Measurements from ENCODE around the gene LYAR. TPM values are rescaled to one million over a fixed set of nuclear protein-coding genes. Genes with fewer than 3 reads are reported as not detected.

LYAR gene
- total and polyA plus RNA-seq, 2 of the 13 experiments (the other 11 are each of a cell fraction or from before 2014, with no cell fraction given): 7.8 to 94.2 TPM

DNA sequence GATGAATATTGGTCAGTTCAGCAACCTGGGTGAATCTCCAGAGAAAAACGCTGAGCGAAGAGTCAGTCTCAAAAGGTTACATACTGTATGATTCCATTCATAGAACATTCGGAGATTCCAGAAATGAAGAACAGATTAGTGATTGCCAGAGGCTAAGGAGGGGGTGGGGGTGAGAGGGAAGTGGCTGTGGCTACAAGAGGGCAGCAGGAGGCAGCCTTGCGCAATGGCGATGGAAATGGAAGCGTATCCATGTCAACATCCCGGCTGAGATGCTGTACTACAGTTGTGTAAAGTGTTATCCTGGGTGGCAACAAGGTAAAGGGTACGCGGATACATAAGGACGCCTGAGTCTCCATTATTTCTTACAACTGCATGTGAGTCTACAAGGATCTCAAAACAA is 18.0 kb downstream of the LYAR start (continued):
- TF ChIP-seq, protein P1, sequence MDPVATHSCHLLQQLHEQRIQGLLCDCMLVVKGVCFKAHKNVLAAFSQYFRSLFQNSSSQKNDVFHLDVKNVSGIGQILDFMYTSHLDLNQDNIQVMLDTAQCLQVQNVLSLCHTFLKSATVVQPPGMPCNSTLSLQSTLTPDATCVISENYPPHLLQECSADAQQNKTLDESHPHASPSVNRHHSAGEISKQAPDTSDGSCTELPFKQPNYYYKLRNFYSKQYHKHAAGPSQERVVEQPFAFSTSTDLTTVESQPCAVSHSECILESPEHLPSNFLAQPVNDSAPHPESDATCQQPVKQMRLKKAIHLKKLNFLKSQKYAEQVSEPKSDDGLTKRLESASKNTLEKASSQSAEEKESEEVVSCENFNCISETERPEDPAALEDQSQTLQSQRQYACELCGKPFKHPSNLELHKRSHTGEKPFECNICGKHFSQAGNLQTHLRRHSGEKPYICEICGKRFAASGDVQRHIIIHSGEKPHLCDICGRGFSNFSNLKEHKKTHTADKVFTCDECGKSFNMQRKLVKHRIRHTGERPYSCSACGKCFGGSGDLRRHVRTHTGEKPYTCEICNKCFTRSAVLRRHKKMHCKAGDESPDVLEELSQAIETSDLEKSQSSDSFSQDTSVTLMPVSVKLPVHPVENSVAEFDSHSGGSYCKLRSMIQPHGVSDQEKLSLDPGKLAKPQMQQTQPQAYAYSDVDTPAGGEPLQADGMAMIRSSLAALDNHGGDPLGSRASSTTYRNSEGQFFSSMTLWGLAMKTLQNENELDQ (CRISPR knock-in tag; IDR thresholded peaks at IDR 0.05; ENCODE audit: borderline replicate concordance): no peak
- TF ChIP-seq FIP1L1 (IDR thresholded peaks at IDR 0.05; ENCODE audit: borderline replicate concordance, insufficient read depth, low read depth, low read length) (no peak), POGZ (CRISPR knock-in tag; IDR thresholded peaks at IDR 0.05) (no peak), SKI (IDR thresholded peaks at IDR 0.05; ENCODE audit: partially characterized antibody) (no peak), MAFG (CRISPR knock-in tag; IDR thresholded peaks at IDR 0.05) (no peak), MEIS1 (CRISPR knock-in tag; IDR thresholded peaks at IDR 0.05; ENCODE audit: borderline replicate concordance) (no peak), RELA (CRISPR knock-in tag; IDR thresholded peaks at IDR 0.05) (no peak), SUZ12 (IDR thresholded peaks at IDR 0.05; ENCODE audit: low read depth, low read length) (no peak), NR2C2 (CRISPR knock-in tag; IDR thresholded peaks at IDR 0.05; ENCODE audit: borderline replicate concordance) (no peak), CEBPG (CRISPR knock-in tag; IDR thresholded peaks at IDR 0.05) (peak; percentile 57), KDM5A (IDR thresholded peaks at IDR 0.05; ENCODE audit: borderline replicate concordance, low read length) (no peak), ZNF777 (CRISPR knock-in tag; IDR thresholded peaks at IDR 0.05) (no peak), GFI1 (CRISPR knock-in tag; IDR thresholded peaks at IDR 0.05; ENCODE audit: borderline replicate concordance) (no peak)
- TF ChIP-seq, protein P2, sequence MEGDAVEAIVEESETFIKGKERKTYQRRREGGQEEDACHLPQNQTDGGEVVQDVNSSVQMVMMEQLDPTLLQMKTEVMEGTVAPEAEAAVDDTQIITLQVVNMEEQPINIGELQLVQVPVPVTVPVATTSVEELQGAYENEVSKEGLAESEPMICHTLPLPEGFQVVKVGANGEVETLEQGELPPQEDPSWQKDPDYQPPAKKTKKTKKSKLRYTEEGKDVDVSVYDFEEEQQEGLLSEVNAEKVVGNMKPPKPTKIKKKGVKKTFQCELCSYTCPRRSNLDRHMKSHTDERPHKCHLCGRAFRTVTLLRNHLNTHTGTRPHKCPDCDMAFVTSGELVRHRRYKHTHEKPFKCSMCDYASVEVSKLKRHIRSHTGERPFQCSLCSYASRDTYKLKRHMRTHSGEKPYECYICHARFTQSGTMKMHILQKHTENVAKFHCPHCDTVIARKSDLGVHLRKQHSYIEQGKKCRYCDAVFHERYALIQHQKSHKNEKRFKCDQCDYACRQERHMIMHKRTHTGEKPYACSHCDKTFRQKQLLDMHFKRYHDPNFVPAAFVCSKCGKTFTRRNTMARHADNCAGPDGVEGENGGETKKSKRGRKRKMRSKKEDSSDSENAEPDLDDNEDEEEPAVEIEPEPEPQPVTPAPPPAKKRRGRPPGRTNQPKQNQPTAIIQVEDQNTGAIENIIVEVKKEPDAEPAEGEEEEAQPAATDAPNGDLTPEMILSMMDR (CRISPR knock-in tag; IDR thresholded peaks at IDR 0.05): peak; percentile 37
- TF ChIP-seq, protein P3, sequence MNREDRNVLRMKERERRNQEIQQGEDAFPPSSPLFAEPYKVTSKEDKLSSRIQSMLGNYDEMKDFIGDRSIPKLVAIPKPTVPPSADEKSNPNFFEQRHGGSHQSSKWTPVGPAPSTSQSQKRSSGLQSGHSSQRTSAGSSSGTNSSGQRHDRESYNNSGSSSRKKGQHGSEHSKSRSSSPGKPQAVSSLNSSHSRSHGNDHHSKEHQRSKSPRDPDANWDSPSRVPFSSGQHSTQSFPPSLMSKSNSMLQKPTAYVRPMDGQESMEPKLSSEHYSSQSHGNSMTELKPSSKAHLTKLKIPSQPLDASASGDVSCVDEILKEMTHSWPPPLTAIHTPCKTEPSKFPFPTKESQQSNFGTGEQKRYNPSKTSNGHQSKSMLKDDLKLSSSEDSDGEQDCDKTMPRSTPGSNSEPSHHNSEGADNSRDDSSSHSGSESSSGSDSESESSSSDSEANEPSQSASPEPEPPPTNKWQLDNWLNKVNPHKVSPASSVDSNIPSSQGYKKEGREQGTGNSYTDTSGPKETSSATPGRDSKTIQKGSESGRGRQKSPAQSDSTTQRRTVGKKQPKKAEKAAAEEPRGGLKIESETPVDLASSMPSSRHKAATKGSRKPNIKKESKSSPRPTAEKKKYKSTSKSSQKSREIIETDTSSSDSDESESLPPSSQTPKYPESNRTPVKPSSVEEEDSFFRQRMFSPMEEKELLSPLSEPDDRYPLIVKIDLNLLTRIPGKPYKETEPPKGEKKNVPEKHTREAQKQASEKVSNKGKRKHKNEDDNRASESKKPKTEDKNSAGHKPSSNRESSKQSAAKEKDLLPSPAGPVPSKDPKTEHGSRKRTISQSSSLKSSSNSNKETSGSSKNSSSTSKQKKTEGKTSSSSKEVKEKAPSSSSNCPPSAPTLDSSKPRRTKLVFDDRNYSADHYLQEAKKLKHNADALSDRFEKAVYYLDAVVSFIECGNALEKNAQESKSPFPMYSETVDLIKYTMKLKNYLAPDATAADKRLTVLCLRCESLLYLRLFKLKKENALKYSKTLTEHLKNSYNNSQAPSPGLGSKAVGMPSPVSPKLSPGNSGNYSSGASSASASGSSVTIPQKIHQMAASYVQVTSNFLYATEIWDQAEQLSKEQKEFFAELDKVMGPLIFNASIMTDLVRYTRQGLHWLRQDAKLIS (CRISPR knock-in tag; IDR thresholded peaks at IDR 0.05): no peak
- TF ChIP-seq, protein P4, sequence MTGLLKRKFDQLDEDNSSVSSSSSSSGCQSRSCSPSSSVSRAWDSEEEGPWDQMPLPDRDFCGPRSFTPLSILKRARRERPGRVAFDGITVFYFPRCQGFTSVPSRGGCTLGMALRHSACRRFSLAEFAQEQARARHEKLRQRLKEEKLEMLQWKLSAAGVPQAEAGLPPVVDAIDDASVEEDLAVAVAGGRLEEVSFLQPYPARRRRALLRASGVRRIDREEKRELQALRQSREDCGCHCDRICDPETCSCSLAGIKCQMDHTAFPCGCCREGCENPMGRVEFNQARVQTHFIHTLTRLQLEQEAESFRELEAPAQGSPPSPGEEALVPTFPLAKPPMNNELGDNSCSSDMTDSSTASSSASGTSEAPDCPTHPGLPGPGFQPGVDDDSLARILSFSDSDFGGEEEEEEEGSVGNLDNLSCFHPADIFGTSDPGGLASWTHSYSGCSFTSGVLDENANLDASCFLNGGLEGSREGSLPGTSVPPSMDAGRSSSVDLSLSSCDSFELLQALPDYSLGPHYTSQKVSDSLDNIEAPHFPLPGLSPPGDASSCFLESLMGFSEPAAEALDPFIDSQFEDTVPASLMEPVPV (CRISPR knock-in tag; IDR thresholded peaks at IDR 0.05): no peak

Measured in HepG2 (cell line).